Measurements from ENCODE around the gene ZNF586. TPM values are rescaled to one million over a fixed set of nuclear protein-coding genes. Genes with fewer than 3 reads are reported as not detected.
"Not testable (repeated sequence)": the region's sequence is repeated elsewhere in the genome, so short reads cannot be mapped to it uniquely, and the experiment has no call there.

ZNF586 gene
- total RNA-seq, 6 experiments from 2014 or later: 6.4 to 8.8 (median 6.9) TPM

GRCh38 chr19:57820599-57820998 is 51.1 kb downstream of the ZNF586 start:
- no peak for DNase-seq
- peaks cover 34% of the 10 kb centered on the region for H3K36me3 Mint-ChIP-seq (ENCODE audit: low read depth)
- peak overlapping the region; percentile 91 for H3K27ac Mint-ChIP-seq
- no peaks in the 10 kb centered on the region for H3K9me3 Mint-ChIP-seq
- H3K4me3 Mint-ChIP-seq: peak overlapping the region; percentile 97
- TF ChIP-seq CTCF (IDR thresholded peaks at IDR 0.05): no peak
- no peaks in the 10 kb centered on the region for H3K27me3 Mint-ChIP-seq (ENCODE audit: insufficient read depth)
- H3K4me1 Mint-ChIP-seq (ENCODE audit: low read depth): peaks cover 34% of the 10 kb centered on the region

GRCh38 chr19:57821095-57821494 is 51.6 kb downstream of the ZNF586 start:
- peak overlapping the region; percentile 97 for H3K4me3 Mint-ChIP-seq
- DNase-seq; H3K9me3 Mint-ChIP-seq; H3K27me3 Mint-ChIP-seq (ENCODE audit: insufficient read depth): not testable (repeated sequence)
- H3K27ac Mint-ChIP-seq: peak overlapping the region; percentile 91; the same call in 1 of the 2 replicates
- peaks cover 39% of the 10 kb centered on the region for H3K36me3 Mint-ChIP-seq (ENCODE audit: low read depth)
- peaks cover 34% of the 10 kb centered on the region for H3K4me1 Mint-ChIP-seq (ENCODE audit: low read depth)

GRCh38 chr19:57821501-57821900 is 52.0 kb downstream of the ZNF586 start:
- H3K4me3 Mint-ChIP-seq; DNase-seq; H3K27me3 Mint-ChIP-seq (ENCODE audit: insufficient read depth); H3K27ac Mint-ChIP-seq; H3K9me3 Mint-ChIP-seq: not testable (repeated sequence)
- Mint-ChIP-seq H3K4me1 (ENCODE audit: low read depth) (peaks cover 34% of the 10 kb centered on the region), H3K36me3 (ENCODE audit: low read depth) (peaks cover 42% of the 10 kb centered on the region)

- H3K27me3 Mint-ChIP-seq (ENCODE audit: insufficient read depth); H3K4me3 Mint-ChIP-seq; DNase-seq; H3K9me3 Mint-ChIP-seq: not testable (repeated sequence)
- peaks cover 34% of the 10 kb centered on the region for H3K4me1 Mint-ChIP-seq (ENCODE audit: low read depth)
- H3K36me3 Mint-ChIP-seq (ENCODE audit: low read depth): peaks cover 51% of the 10 kb centered on the region
- peak overlapping the region; percentile 48; the same call in 1 of the 2 replicates for H3K27ac Mint-ChIP-seq
Measured at GRCh38 chr19:57823155-57823554, 53.7 kb downstream of the ZNF586 start.

- not testable (repeated sequence) for DNase-seq; H3K4me3 Mint-ChIP-seq; H3K9me3 Mint-ChIP-seq; H3K27me3 Mint-ChIP-seq (ENCODE audit: insufficient read depth)
- Mint-ChIP-seq H3K36me3 (ENCODE audit: low read depth) (peaks cover 52% of the 10 kb centered on the region), H3K4me1 (ENCODE audit: low read depth) (peaks cover 30% of the 10 kb centered on the region), H3K27ac (peak overlapping the region; percentile 48; the same call in 1 of the 2 replicates)
Measured at GRCh38 chr19:57823608-57824007, 54.1 kb downstream of the ZNF586 start.

GRCh38 chr19:57825511-57825910 is 56.0 kb downstream of the ZNF586 start:
- Mint-ChIP-seq H3K27ac (no peak overlapping the region), H3K4me1 (ENCODE audit: low read depth) (peaks cover 34% of the 10 kb centered on the region)
- no peak for DNase-seq

GRCh38 chr19:57829316-57829715 is 59.8 kb downstream of the ZNF586 start:
- DNase-seq: no peak
- H3K27ac Mint-ChIP-seq: no peak overlapping the region
- H3K4me1 Mint-ChIP-seq (ENCODE audit: low read depth): peaks cover 9% of the 10 kb centered on the region; the same call in 1 of the 2 replicates
- no peaks in the 10 kb centered on the region; the same call in 1 of the 2 replicates for H3K9me3 Mint-ChIP-seq
- peaks cover 48% of the 10 kb centered on the region for H3K36me3 Mint-ChIP-seq (ENCODE audit: low read depth)
- H3K4me3 Mint-ChIP-seq: no peak overlapping the region
- TF ChIP-seq CTCF (IDR thresholded peaks at IDR 0.05): no peak
- H3K27me3 Mint-ChIP-seq (ENCODE audit: insufficient read depth): no peaks in the 10 kb centered on the region; the same call in 1 of the 2 replicates

More at GRCh38 chr19:57825511-57825910, 56.0 kb downstream of the ZNF586 start:
- no peaks in the 10 kb centered on the region; the same call in 1 of the 2 replicates for H3K9me3 Mint-ChIP-seq
- H3K4me3 Mint-ChIP-seq: no peak overlapping the region
- no peaks in the 10 kb centered on the region for H3K27me3 Mint-ChIP-seq (ENCODE audit: insufficient read depth)
- TF ChIP-seq CTCF (IDR thresholded peaks at IDR 0.05): no peak
- H3K36me3 Mint-ChIP-seq (ENCODE audit: low read depth): peaks cover 62% of the 10 kb centered on the region
